ENCODE data around the gene SLC22A4. TPM values are rescaled to one million over a fixed set of nuclear protein-coding genes. Genes with fewer than 3 reads are reported as not detected.

Gene SLC22A4
- total and polyA plus RNA-seq, 2 of the 8 experiments (the other 6 are each of a cell fraction or from before 2014, with no cell fraction given) = 0.45 to 0.60 TPM

DNA sequence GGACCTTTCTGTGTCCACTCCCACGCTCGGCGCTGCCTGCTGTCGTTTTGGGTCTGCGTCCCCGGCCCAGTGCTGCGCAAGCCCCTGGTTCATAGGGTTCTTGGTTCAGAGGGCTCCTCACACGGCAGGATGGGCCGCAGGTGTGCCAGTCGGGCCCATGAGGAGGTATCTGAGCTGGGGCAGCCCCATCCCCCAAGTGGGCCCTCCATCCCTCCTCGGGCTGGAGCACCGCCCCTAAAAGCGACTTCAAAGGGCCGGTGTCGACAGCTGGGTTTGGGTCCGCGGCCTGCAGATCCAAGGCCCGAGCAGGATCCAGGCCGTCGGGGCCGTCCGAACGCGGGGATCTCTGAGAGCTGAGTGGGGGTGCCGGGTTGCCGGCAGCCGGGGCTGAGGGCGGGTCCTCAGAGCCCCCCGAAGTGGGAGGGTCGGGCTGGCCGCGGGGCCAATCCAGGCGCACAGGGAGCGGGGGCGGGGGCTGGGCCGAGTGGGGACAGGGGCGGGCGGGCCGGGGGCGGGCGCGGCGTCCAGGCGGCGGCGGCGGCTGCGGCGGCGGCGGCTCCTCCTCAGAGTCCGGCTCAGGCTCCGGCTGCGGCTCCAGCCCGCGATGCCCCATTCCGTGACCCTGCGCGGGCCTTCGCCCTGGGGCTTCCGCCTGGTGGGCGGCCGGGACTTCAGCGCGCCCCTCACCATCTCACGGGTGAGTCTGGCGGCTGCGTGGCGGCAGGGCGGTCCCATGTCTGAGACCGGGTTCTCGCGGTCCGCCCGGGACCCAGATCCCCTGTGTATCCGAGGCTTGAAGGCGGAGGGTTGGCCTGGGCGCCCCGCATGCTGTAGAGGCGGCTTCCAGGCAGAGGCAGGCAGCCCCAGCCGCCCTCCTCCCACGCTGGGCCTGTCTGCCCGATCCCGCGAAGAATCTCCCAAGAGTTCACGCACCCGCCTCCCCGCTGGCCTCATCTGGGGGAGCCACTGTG lies 36.8 kb upstream of the SLC22A4 start, which contains the start of gene PDLIM4 (continued):
- TF ChIP-seq EP300 (IDR thresholded peaks at IDR 0.05; ENCODE audit: borderline replicate concordance in 1 of 2, low read depth in 2 of 2, low read length in 2 of 2) = no peak
- no peak for TF ChIP-seq TEAD4 (IDR thresholded peaks at IDR 0.05; ENCODE audit: low read depth, low read length)
- TF ChIP-seq JUN (IDR thresholded peaks at IDR 0.05; ENCODE audit: low read depth, low read length) = no peak
- no peak for TF ChIP-seq RXRA (IDR thresholded peaks at IDR 0.05; ENCODE audit: insufficient read depth, low read depth, low read length)
- peak; percentile 57 for TF ChIP-seq TBP (IDR thresholded peaks at IDR 0.05; ENCODE audit: low read depth, low read length)
- peak in 1 of 2 experiments; percentile 73; a peak in 2 of 3 replicates for TF ChIP-seq POLR2A (IDR thresholded peaks at IDR 0.05; ENCODE audit: control extremely low read depth in 1 of 2, low read depth in 2 of 2, low read length in 2 of 2)
- peak; percentile 66; the same call in 1 of the 2 replicates for TF ChIP-seq PHF8 (conservative IDR thresholded peaks at IDR 0.05; ENCODE audit: low read depth, low read length)

Measured in H1 (cell line).